ENCODE measurements around the gene MICU1.

GRCh38 chr10:72630144-72630543 lies 4.3 kb upstream of the MICU1 start:
- TF ChIP-seq CTCF (conservative IDR thresholded peaks at IDR 0.05) (no peak), EZH2 (IDR thresholded peaks at IDR 0.05; ENCODE audit: low read depth) (no peak)

Measured in PC-9 (cell line).